Vagina (tissue), 2 donors: ENCODE data around the gene ADCY9.

ENCODE experiments used
- POLR2AphosphoS5 ChIP-seq, 2 donors: sonication (generic); formaldehyde crosslinking; IDR thresholded peaks; one replicate each; pipeline ENCODE4 v1.9.0; 2017; ENCODE audit warnings: antibody characterized with exemption in 2 of 2, mild to moderate bottlenecking in 2 of 2, low read depth in 1 of 2; ENCODE audit not compliant: insufficient read depth in 1 of 2
- TF ChIP-seq, protein P1 (sequence below), 3 experiments: fragments of 450-650 bp in 2 of 3; fragments of 200-600 bp in 1 of 3; sonication (generic) in 1 of 3; IDR thresholded peaks; one replicate each; pipeline ENCODE4 v1.5.1; 2017 to 2019; ENCODE audit warnings: antibody characterized with exemption in 3 of 3, mild to moderate bottlenecking in 2 of 3, moderate library complexity in 2 of 3

DNA sequence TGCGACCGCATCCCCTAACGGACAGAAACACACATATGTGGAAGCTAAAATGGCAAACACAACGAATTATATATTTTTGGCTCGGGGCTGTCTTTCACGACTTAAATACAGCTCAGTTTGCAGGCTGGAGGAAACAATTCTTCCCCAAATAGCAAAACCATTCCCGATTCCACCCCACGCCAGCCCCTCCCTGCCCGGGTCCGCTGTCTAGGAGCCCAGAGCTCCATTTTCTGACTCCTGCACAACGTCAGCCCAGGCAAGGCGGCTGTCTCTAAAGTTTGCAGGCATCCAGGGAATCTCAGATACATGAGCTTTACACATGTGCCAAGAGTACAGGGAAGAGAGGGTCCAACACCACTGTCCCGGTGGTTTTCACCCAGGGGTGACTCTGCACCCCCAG lies 110.5 kb downstream of the ADCY9 start:
- TF ChIP-seq POLR2AphosphoS5 (IDR thresholded peaks at IDR 0.05; ENCODE audit: insufficient read depth in 1 of 2, low read depth in 1 of 2) = no peak
- TF ChIP-seq, protein P1, sequence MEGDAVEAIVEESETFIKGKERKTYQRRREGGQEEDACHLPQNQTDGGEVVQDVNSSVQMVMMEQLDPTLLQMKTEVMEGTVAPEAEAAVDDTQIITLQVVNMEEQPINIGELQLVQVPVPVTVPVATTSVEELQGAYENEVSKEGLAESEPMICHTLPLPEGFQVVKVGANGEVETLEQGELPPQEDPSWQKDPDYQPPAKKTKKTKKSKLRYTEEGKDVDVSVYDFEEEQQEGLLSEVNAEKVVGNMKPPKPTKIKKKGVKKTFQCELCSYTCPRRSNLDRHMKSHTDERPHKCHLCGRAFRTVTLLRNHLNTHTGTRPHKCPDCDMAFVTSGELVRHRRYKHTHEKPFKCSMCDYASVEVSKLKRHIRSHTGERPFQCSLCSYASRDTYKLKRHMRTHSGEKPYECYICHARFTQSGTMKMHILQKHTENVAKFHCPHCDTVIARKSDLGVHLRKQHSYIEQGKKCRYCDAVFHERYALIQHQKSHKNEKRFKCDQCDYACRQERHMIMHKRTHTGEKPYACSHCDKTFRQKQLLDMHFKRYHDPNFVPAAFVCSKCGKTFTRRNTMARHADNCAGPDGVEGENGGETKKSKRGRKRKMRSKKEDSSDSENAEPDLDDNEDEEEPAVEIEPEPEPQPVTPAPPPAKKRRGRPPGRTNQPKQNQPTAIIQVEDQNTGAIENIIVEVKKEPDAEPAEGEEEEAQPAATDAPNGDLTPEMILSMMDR (IDR thresholded peaks at IDR 0.05) = no peak
